ENCODE results near the gene FARS2. TPM values are rescaled to one million over a fixed set of nuclear protein-coding genes. Genes with fewer than 3 reads are reported as not detected.

FARS2 gene
- total and polyA plus RNA-seq, 5 experiments from 2014 or later: 13.6 to 39.1 (median 28.1) TPM

DNA sequence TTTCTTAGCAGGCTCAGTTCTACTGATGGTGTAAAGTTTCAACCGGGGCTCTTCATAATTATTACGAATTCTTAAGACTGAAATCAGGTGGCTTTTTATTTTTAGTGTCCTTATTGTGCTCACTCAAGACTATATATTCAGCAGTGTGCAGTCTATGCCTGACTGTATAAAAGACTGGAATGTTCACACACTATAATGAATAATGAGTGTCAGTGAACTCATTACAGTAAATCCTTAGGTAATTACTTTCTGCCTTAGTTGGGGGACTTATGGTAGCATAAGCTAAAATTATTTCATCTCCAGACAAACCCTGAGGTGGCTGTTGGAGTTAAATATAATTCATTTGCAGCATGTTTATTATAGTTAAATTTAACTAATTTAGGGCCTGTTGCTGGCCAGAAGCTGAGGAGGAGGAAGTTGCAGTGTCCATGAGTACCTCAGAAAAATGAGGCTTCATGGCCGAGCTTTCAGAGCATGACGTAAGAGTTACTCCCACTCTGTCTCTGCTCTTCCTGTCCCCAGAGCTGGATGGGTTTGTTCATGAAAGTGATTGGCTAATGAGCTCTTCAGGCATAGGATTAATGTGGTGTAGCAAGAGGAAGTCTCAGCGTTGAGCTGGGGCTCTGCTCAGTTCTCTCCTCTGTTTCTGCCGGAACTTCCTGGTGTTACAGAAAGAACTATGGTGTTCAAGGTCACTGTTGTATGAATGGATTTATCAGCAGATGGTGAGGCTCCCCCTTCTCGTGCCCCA lies 409.7 kb downstream of the FARS2 start:
- peak in 4 of 10 donors; percentile 6 to 49 (median 32) for DNase-seq
- peak; percentile 47 to 87 for ATAC-seq
- Mint-ChIP-seq H3K27me3 (no peaks in the 10 kb centered on the region), H3K4me3 (peak overlapping the region; percentile 33 to 79 (median 63)), H3K4me1 (peaks cover 20 to 75% (median 63%) of the 10 kb centered on the region in 4 donors), H3K9me3 (no peaks in the 10 kb centered on the region), H3K27ac (peak overlapping the region; percentile 60 to 91 (median 84)), H3K36me3 (no peaks in the 10 kb centered on the region)
- POLR2A ChIA-PET: interaction anchor here (0.6 to 1.6 kb wide), 5 partner anchors 9 to 934 kb away, joined by 3 to 13 read pairs (median 3); no protein-coding TSS in a partner anchor

DNA sequence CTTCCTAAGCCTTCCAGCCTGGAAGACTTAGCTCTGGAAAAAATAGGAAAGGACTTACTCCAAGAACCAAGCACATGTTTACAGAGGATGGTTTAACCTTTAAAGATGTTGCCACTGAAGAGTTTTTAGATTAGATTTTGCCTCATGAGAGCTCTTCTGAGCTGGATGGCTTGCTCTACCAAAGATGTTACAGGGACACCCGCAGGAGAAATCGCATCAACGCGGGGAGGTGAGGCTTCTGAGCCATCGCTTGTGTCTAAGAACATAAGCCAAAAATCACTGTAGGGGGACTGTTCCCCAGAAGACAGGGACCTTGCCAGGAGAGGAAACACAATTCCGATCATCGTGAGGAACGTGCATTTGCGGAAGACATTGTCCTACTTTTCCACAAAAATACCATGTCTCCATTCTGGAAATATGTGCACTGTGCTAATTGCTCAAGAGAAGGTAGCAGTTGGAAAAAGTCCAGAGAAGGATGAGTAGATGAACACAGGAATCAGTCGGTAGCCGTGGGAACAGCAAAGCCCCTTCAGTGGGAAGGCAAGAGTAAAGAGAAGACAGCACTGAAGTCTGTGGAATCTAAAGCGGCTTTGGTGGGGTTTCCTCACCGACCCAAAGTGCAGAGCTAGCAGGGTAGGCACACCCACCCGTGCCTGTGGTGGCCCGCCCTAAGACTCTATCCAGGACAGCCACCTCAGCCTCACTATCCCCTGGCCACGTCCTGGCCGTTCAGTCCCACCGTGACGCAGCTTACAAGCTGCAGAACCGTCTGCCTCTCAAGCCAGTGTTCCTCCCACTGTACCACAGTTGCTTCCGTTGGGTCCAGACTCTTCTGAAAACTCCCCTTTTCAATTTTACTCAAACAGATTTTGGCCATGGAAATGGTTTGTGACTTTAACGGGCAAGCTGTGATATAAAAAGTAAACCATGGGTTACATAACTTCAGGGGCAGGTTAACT lies 410.6 kb downstream of the FARS2 start:
- Mint-ChIP-seq H3K4me1 (peaks cover 16 to 66% (median 54%) of the 10 kb centered on the region in 4 donors), H3K27me3 (no peaks in the 10 kb centered on the region), H3K4me3 (peak overlapping the region; percentile 33 to 79 (median 63)), H3K27ac (peak overlapping the region; percentile 60 to 91 (median 84)), H3K36me3 (no peaks in the 10 kb centered on the region), H3K9me3 (no peaks in the 10 kb centered on the region)
- DNase-seq (no peak), ATAC-seq (no peak)
- POLR2A ChIA-PET: interaction anchor here (0.6 to 1.6 kb wide), 5 partner anchors 8 to 933 kb away, joined by 3 to 13 read pairs (median 3); no protein-coding TSS in a partner anchor

GRCh38 chr6:5672581-5673011 lies 411.3 kb downstream of the FARS2 start:
- peak overlapping the region in 5 of 10 donors; percentile 1 to 81 (median 27) for H3K27ac Mint-ChIP-seq
- no peaks in the 10 kb centered on the region for H3K27me3 Mint-ChIP-seq
- POLR2A ChIA-PET: no interaction called here
- no peaks in the 10 kb centered on the region for H3K36me3 Mint-ChIP-seq
- H3K4me1 Mint-ChIP-seq: peaks cover 16 to 68% (median 56%) of the 10 kb centered on the region in 4 donors
- ATAC-seq (no peak), DNase-seq (no peak)
- no peaks in the 10 kb centered on the region for H3K9me3 Mint-ChIP-seq
- H3K4me3 Mint-ChIP-seq: peak overlapping the region in 5 of 10 donors; percentile 9 to 64 (median 43)

DNA sequence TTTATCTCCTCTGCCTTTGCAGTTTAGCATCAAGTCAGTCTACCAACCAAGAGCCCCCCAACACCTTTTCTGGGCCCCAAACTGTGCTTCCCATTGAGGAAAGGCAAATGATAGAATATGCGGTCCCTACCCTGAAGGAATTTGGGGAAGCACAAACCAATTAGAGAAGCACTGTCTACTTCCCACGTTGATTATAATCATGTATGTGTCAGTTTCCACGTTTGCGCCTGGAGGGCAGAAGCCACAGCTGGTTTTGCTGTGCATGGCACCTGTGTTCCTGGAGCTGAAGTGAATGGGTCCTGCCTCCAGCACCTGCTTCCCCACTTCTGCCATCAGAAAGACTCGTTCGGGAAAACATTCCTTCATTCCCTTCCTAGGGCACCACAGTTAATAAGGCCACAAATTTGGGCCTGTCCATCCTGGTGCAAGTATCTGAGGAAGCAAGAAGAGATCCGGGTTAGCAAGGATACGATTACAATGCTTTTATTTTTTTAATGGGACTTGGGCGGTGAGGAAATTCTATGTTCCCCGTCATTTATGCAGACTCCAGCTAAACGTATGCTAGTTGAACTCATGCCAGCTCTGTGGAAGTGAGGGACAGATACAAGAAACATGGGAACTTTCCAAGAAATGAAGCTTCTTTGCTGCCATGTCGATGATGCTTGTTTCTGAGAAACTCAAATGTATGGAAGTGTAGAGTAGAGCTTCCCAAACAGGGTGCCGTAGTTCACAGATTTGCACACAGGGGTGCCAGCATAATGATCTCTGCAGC lies 411.9 kb downstream of the FARS2 start:
- H3K4me3 Mint-ChIP-seq: no peak overlapping the region
- no peak for ATAC-seq
- peaks cover 19 to 64% (median 55%) of the 10 kb centered on the region in 4 donors for H3K4me1 Mint-ChIP-seq
- H3K9me3 Mint-ChIP-seq: no peaks in the 10 kb centered on the region
- H3K36me3 Mint-ChIP-seq: no peaks in the 10 kb centered on the region
- peak overlapping the region in 3 of 10 donors; percentile 6 to 81 (median 57) for H3K27ac Mint-ChIP-seq
- H3K27me3 Mint-ChIP-seq: no peaks in the 10 kb centered on the region
- POLR2A ChIA-PET: interaction anchor here (0.6 kb wide), 1 partner anchor 8 kb away, joined by 3 read pairs; no protein-coding TSS in a partner anchor
- DNase-seq: no peak

- H3K9me3 Mint-ChIP-seq: no peaks in the 10 kb centered on the region
- no peak overlapping the region for H3K4me3 Mint-ChIP-seq
- POLR2A ChIA-PET: no interaction called here
- H3K36me3 Mint-ChIP-seq: no peaks in the 10 kb centered on the region
- ATAC-seq (no peak), DNase-seq (no peak)
- no peak overlapping the region for H3K27ac Mint-ChIP-seq
- H3K27me3 Mint-ChIP-seq: no peaks in the 10 kb centered on the region
- peaks cover 19 to 63% (median 54%) of the 10 kb centered on the region in 4 donors for H3K4me1 Mint-ChIP-seq
Measured at GRCh38 chr6:5674141-5674540, 412.8 kb downstream of the FARS2 start.

- Mint-ChIP-seq H3K4me3 (no peak overlapping the region), H3K9me3 (no peaks in the 10 kb centered on the region), H3K36me3 (no peaks in the 10 kb centered on the region), H3K27ac (peak overlapping the region in 1 of 10 donors; percentile 33), H3K27me3 (no peaks in the 10 kb centered on the region), H3K4me1 (peaks cover 16 to 64% (median 54%) of the 10 kb centered on the region in 4 donors)
- ATAC-seq: no peak
- DNase-seq: no peak
- POLR2A ChIA-PET: no interaction called here
Measured at GRCh38 chr6:5674721-5675120, 413.4 kb downstream of the FARS2 start.

DNA sequence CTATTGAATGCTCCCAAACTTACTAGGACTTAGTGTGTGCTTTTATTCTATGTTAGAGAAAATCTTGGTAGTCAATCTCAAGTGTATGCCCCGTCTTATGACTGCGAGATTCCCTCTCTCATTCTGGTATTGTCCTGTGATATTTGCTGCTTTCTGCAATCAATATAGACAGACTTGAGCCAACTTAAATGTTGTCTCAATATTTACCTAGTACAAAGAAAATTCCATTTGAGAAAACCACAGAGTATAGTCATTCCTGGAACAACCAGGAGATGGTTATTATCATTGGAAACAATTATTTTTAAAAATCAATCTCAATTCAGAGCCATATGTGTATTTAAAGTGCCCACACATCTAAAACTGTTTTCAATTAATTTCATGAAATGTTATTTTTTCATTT lies 415.4 kb downstream of the FARS2 start:
- DNase-seq: no peak
- ATAC-seq: no peak
- no peak overlapping the region for H3K4me3 Mint-ChIP-seq
- H3K36me3 Mint-ChIP-seq: peaks cover 0 to 6% (median 6%) of the 10 kb centered on the region in 3 donors
- H3K9me3 Mint-ChIP-seq: no peaks in the 10 kb centered on the region
- POLR2A ChIA-PET: no interaction called here
- no peak overlapping the region for H3K27ac Mint-ChIP-seq
- peaks cover 7 to 64% (median 52%) of the 10 kb centered on the region in 4 donors for H3K4me1 Mint-ChIP-seq
- H3K27me3 Mint-ChIP-seq: no peaks in the 10 kb centered on the region

DNA sequence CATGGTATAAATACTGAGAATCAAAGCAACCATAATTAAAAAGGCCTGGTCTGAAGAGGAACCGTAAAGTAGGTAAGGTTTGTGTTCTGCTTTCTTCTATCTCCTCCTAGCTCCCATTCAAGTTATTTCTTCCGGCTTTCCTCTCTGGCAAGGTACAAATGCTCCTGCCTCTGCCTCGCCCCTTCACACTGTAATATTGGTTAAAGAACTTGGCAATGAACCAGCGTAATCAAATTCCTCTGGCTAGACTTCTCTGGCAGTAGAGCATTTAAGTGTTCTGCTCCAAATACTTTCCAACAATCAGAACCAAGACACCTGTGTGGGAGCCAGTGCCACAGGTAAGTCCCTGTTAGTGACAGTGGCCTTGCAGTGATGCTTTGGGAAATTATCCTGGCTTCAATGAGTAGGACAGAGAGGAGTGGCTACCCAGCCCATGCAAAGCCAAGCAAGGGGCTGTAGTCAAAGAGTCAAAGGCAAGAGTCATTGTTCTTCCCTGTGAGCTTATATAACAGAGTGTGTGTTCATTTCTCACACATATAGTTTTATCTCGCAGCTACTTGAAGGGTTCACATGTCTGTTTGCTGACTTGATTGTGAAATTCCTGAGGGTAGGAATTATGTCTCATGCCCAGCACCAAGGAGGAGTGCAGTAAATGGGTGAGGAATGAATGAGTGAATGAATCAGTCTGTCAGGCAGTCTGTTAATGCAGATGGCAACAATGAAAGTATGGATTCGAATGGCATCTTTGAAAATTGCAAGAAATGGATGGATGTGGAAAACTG lies 416.1 kb downstream of the FARS2 start:
- Mint-ChIP-seq H3K27ac (peak overlapping the region in 5 of 10 donors; percentile 1 to 53 (median 36)), H3K36me3 (peaks cover 0 to 8% (median 6%) of the 10 kb centered on the region in 3 donors), H3K9me3 (no peaks in the 10 kb centered on the region), H3K4me1 (peaks cover 5 to 62% (median 48%) of the 10 kb centered on the region in 4 donors), H3K27me3 (no peaks in the 10 kb centered on the region), H3K4me3 (no peak overlapping the region)
- DNase-seq (no peak), ATAC-seq (no peak)
- POLR2A ChIA-PET: no interaction called here

GRCh38 chr6:5679270-5679669 lies 418.0 kb downstream of the FARS2 start:
- peak overlapping the region in 5 of 10 donors; percentile 44 to 87 (median 63) for H3K27ac Mint-ChIP-seq

DNA sequence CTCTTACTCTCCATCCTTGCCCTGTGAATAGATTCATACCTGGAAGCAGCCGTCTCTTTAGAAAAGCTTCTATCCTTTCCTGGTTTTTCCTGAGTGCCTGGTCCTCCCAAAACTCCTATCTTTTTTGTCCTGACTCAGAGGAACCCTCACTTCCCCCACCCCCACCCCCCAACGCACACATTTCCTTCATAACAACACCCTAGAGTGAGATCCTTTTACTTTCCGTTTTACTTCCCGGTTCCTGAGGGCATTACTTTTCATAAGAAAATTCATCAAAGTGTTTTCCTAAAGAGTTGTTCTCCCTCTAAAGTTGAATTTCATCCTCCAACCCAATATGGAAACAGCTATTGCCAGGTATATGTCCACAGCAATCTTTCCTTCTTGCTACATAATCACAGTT lies 418.4 kb downstream of the FARS2 start:
- POLR2A ChIA-PET: interaction anchor here (1.2 to 2.1 kb wide), 4 partner anchors 8 to 24 kb away, joined by 3 to 13 read pairs (median 5); no protein-coding TSS in a partner anchor
- Mint-ChIP-seq H3K9me3 (peaks cover 0 to 9% (median 0%) of the 10 kb centered on the region in 9 donors), H3K4me3 (peak overlapping the region in 6 of 10 donors; percentile 12 to 65 (median 42)), H3K27me3 (no peaks in the 10 kb centered on the region), H3K27ac (peak overlapping the region in 5 of 10 donors; percentile 44 to 87 (median 80)), H3K36me3 (peaks cover 6 to 15% (median 8%) of the 10 kb centered on the region in 3 donors), H3K4me1 (peaks cover 9 to 47% (median 42%) of the 10 kb centered on the region in 4 donors)
- no peak for DNase-seq
- ATAC-seq: no peak

More at GRCh38 chr6:5679270-5679669, 418.0 kb downstream of the FARS2 start:
- peaks cover 4 to 11% (median 8%) of the 10 kb centered on the region in 3 donors for H3K36me3 Mint-ChIP-seq
- peak overlapping the region in 4 of 10 donors; percentile 35 to 65 (median 43) for H3K4me3 Mint-ChIP-seq
- DNase-seq: no peak
- H3K27me3 Mint-ChIP-seq: no peaks in the 10 kb centered on the region
- H3K9me3 Mint-ChIP-seq: peaks cover 0 to 9% (median 0%) of the 10 kb centered on the region in 9 donors
- peaks cover 5 to 50% (median 43%) of the 10 kb centered on the region in 4 donors for H3K4me1 Mint-ChIP-seq
- POLR2A ChIA-PET: interaction anchor here (0.9 to 2.1 kb wide), 4 partner anchors 8 to 21 kb away, joined by 3 to 13 read pairs (median 4); no protein-coding TSS in a partner anchor
- no peak for ATAC-seq

DNA sequence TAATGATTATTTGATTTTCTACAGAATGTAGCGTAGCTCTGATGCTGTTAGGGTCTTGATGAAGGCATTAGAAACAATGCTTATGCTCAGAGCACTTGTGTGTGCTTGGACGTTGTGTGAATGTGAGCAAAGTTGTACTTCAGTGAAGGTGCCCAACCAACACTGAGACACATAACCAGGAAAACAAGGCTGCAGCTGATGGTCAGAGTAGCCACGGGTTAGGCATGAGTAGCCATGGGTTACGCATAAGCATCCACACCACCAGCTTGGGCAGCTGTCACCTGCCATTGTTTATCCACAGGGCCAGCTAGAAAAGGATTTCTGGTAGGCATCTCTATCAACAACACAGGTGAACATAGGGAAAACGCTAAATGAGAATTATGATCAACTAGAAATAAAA lies 418.8 kb downstream of the FARS2 start:
- peaks cover 7 to 15% (median 8%) of the 10 kb centered on the region in 3 donors for H3K36me3 Mint-ChIP-seq
- peaks cover 0 to 9% (median 0%) of the 10 kb centered on the region in 9 donors for H3K9me3 Mint-ChIP-seq
- POLR2A ChIA-PET: interaction anchor here (1.2 to 2.1 kb wide), 4 partner anchors 9 to 24 kb away, joined by 3 to 13 read pairs (median 5); no protein-coding TSS in a partner anchor
- H3K4me1 Mint-ChIP-seq: peaks cover 9 to 47% (median 41%) of the 10 kb centered on the region in 4 donors
- H3K27ac Mint-ChIP-seq: peak overlapping the region in 5 of 10 donors; percentile 44 to 87 (median 80)
- no peak for ATAC-seq
- no peak for DNase-seq
- no peaks in the 10 kb centered on the region for H3K27me3 Mint-ChIP-seq
- peak overlapping the region in 4 of 10 donors; percentile 36 to 65 (median 49) for H3K4me3 Mint-ChIP-seq

All from naive thymus-derived CD8-positive, alpha-beta T cell (primary cell).